Trophoblast cell (in vitro differentiated cells and primary cell): Measurements from ENCODE around the gene PARP1.

Experiments used
- DNase-seq, 2 donors: peaks; one replicate each; pipeline ENCODE4 v3.0.0-alpha.2; 2016
- H2AFZ ChIP-seq: 2 replicates; pipeline ENCODE4 v1.6.1; 2013; ENCODE audit warnings: low read length, moderate library complexity, mild to moderate bottlenecking; ENCODE audit not compliant: insufficient read depth, poor library complexity
- H2AK5ac ChIP-seq: 2 replicates; pipeline ENCODE4 v1.6.1; 2013; ENCODE audit warnings: mild to moderate bottlenecking, low read length
- H2BK120ac ChIP-seq: 2 replicates; pipeline ENCODE4 v1.6.1; 2013; ENCODE audit warnings: low read length, mild to moderate bottlenecking, moderate library complexity; ENCODE audit not compliant: insufficient read depth, poor library complexity
- H2BK12ac ChIP-seq: 2 replicates; pipeline ENCODE4 v1.6.1; 2013; ENCODE audit warnings: mild to moderate bottlenecking, low read length, moderate library complexity
- H2BK5ac ChIP-seq: 2 replicates; pipeline ENCODE4 v1.6.1; 2013; ENCODE audit warnings: low read length, low read depth, moderate library complexity, mild to moderate bottlenecking; ENCODE audit not compliant: poor library complexity
- H3K14ac ChIP-seq: 2 replicates; pipeline ENCODE4 v1.6.1; 2013; ENCODE audit warnings: mild to moderate bottlenecking, low read length
- H3K18ac ChIP-seq: 2 replicates; pipeline ENCODE4 v1.6.1; 2013; ENCODE audit warnings: mild to moderate bottlenecking, low read length
- H3K23ac ChIP-seq: 2 replicates; pipeline ENCODE4 v1.6.1; 2013; ENCODE audit warnings: low read length
- H3K27ac ChIP-seq: 2 replicates; pipeline ENCODE4 v1.5.1; 2013; ENCODE audit warnings: low read depth, mild to moderate bottlenecking, inconsistent platforms, low read length, moderate library complexity
- H3K27me3 ChIP-seq: 2 replicates; pipeline ENCODE4 v1.6.1; 2013; ENCODE audit warnings: inconsistent platforms, mild to moderate bottlenecking, low read length, moderate library complexity; ENCODE audit not compliant: insufficient read depth
- H3K36me3 ChIP-seq, 2 experiments: 1 replicate in 1 of 2; 2 replicates in 1 of 2; pipeline ENCODE4 v1.6.1; 2013; ENCODE audit warnings: low read length in 2 of 2, mild to moderate bottlenecking in 2 of 2, moderate library complexity in 1 of 2; ENCODE audit not compliant: insufficient read depth in 2 of 2, control insufficient read depth in 1 of 2
- H3K4ac ChIP-seq: 2 replicates; pipeline ENCODE4 v1.6.1; 2013; ENCODE audit warnings: low read depth, mild to moderate bottlenecking, low read length, moderate library complexity
- H3K4me1 ChIP-seq, 2 experiments: 1 replicate in 1 of 2; 2 replicates in 1 of 2; pipeline ENCODE4 v1.6.1; 2013; ENCODE audit warnings: low read length in 2 of 2, mild to moderate bottlenecking in 2 of 2, moderate library complexity in 1 of 2; ENCODE audit not compliant: insufficient read depth in 2 of 2, control insufficient read depth in 1 of 2
- H3K4me2 ChIP-seq: 2 replicates; pipeline ENCODE4 v1.6.1; 2013; ENCODE audit warnings: inconsistent platforms, mild to moderate bottlenecking, low read length, moderate library complexity
- H3K4me3 ChIP-seq: 2 replicates; pipeline ENCODE4 v1.5.1; 2013; ENCODE audit warnings: mild to moderate bottlenecking, low read depth, low read length, inconsistent platforms
- H3K79me1 ChIP-seq: one replicate; pipeline ENCODE4 v1.6.1; 2013; ENCODE audit warnings: low read length
- H3K79me2 ChIP-seq: 2 replicates; pipeline ENCODE4 v1.6.1; 2013; ENCODE audit warnings: low read length, mild to moderate bottlenecking; ENCODE audit not compliant: control insufficient read depth, insufficient read depth, poor library complexity
- H3K9ac ChIP-seq: 2 replicates; pipeline ENCODE4 v1.6.1; 2013; ENCODE audit warnings: mild to moderate bottlenecking, low read length
- H3K9me3 ChIP-seq: 2 replicates; pipeline ENCODE4 v1.6.1; 2013; ENCODE audit warnings: low read depth, mild to moderate bottlenecking, control low read depth, inconsistent platforms, low read length; ENCODE audit not compliant: insufficient read depth
- H4K12ac ChIP-seq: 2 replicates; pipeline ENCODE4 v1.6.1; 2013; ENCODE audit warnings: low read depth, mild to moderate bottlenecking, low read length, moderate library complexity
- H4K8ac ChIP-seq: 2 replicates; pipeline ENCODE4 v1.6.1; 2013; ENCODE audit warnings: low read depth, mild to moderate bottlenecking, low read length, moderate library complexity
- H4K91ac ChIP-seq: one replicate; pipeline ENCODE4 v1.6.1; 2013; ENCODE audit warnings: low read depth, mild to moderate bottlenecking, low read length, moderate library complexity
- WGBS: extraction: QIAGEN DNeasy Blood & Tissue Kit; methylation state at CpG from one replicate; pipeline ENCODE4 v1.1.7; 2013; ENCODE audit warnings: missing lambda C conversion rate; ENCODE audit not compliant: insufficient read length, insufficient coverage; ENCODE audit errors: extremely low coverage; 5-methylcytosine and 5-hydroxymethylcytosine counted together

PARP1 gene

GRCh38 chr1:226453015-226453704 lies 45.3 kb upstream of the PARP1 start:
- Histone ChIP-seq H3K14ac (no peak overlapping the region), H2BK120ac (no peak overlapping the region), H2BK12ac (no peak overlapping the region), H3K9ac (no peak overlapping the region), H2AK5ac (no peak overlapping the region), H3K36me3 (no peaks in the 10 kb centered on the region), H4K8ac (no peak overlapping the region), H2AFZ (no peak overlapping the region), H3K23ac (no peak overlapping the region), H3K4me2 (no peak overlapping the region), H3K27ac (no peak overlapping the region), H3K79me2 (no peaks in the 10 kb centered on the region), H3K4me1 (no peaks in the 10 kb centered on the region), H4K91ac (no peak overlapping the region), H3K79me1 (no peaks in the 10 kb centered on the region), H3K18ac (no peak overlapping the region), H3K27me3 (no peaks in the 10 kb centered on the region), H3K4ac (no peak overlapping the region), H2BK5ac (no peak overlapping the region), H4K12ac (no peak overlapping the region), H3K9me3 (no peaks in the 10 kb centered on the region), H3K4me3 (no peak overlapping the region)
- WGBS = 100% methylated on average over 1 of the region's 7 CpGs
- DNase-seq = no peak

- no peak overlapping the region for H4K8ac ChIP-seq
- H3K36me3 ChIP-seq = no peaks in the 10 kb centered on the region
- no peak overlapping the region for H4K12ac ChIP-seq
These were observed 42.8 kb upstream of the PARP1 start for GRCh38 chr1:226450688-226451087.

GRCh38 chr1:226449823-226450222 lies 41.9 kb upstream of the PARP1 start:
- no CpG with 5 or more reads among the region's 5 CpGs for WGBS

More at GRCh38 chr1:226450688-226451087, 42.8 kb upstream of the PARP1 start:
- Histone ChIP-seq H3K79me2 (no peaks in the 10 kb centered on the region), H3K14ac (no peak overlapping the region), H2BK120ac (no peak overlapping the region), H3K4me3 (no peak overlapping the region), H3K9ac (no peak overlapping the region), H2AFZ (no peak overlapping the region), H3K4me2 (no peak overlapping the region), H2BK12ac (no peak overlapping the region), H3K27me3 (no peaks in the 10 kb centered on the region), H3K4ac (no peak overlapping the region), H4K91ac (no peak overlapping the region), H2BK5ac (no peak overlapping the region), H3K9me3 (no peaks in the 10 kb centered on the region), H3K4me1 (no peaks in the 10 kb centered on the region), H3K23ac (no peak overlapping the region), H3K79me1 (no peaks in the 10 kb centered on the region), H3K27ac (no peak overlapping the region), H2AK5ac (no peak overlapping the region), H3K18ac (no peak overlapping the region)
- no peak for DNase-seq
- WGBS = no CpG with 5 or more reads among the region's 2 CpGs

GRCh38 chr1:226447932-226448665 lies 40.2 kb upstream of the PARP1 start:
- H3K4ac ChIP-seq = no peak overlapping the region
- no peak overlapping the region for H3K23ac ChIP-seq
- H3K79me2 ChIP-seq = no peaks in the 10 kb centered on the region
- no peak overlapping the region for H4K91ac ChIP-seq
- H3K9me3 ChIP-seq = no peaks in the 10 kb centered on the region
- WGBS = no CpG with 5 or more reads among the region's 4 CpGs
- H3K36me3 ChIP-seq = no peaks in the 10 kb centered on the region
- H2BK120ac ChIP-seq = no peak overlapping the region
- H4K12ac ChIP-seq = no peak overlapping the region
- H2AK5ac ChIP-seq = no peak overlapping the region
- H3K14ac ChIP-seq = no peak overlapping the region
- H3K4me3 ChIP-seq = no peak overlapping the region
- H2BK12ac ChIP-seq = no peak overlapping the region
- no peak overlapping the region for H3K18ac ChIP-seq
- no peak overlapping the region for H3K9ac ChIP-seq
- H4K8ac ChIP-seq = no peak overlapping the region
- no peak overlapping the region for H2AFZ ChIP-seq
- H3K4me2 ChIP-seq = no peak overlapping the region
- no peak overlapping the region for H2BK5ac ChIP-seq
- no peaks in the 10 kb centered on the region for H3K4me1 ChIP-seq
- H3K27me3 ChIP-seq = no peaks in the 10 kb centered on the region
- DNase-seq = peak; percentile 54 to 62
- no peaks in the 10 kb centered on the region for H3K79me1 ChIP-seq
- H3K27ac ChIP-seq = no peak overlapping the region

More at GRCh38 chr1:226449823-226450222, 41.9 kb upstream of the PARP1 start:
- Histone ChIP-seq H3K14ac (no peak overlapping the region), H4K12ac (no peak overlapping the region), H3K4me3 (no peak overlapping the region), H3K9me3 (no peaks in the 10 kb centered on the region), H2AFZ (no peak overlapping the region), H3K4me1 (no peaks in the 10 kb centered on the region), H2BK120ac (no peak overlapping the region), H2AK5ac (no peak overlapping the region), H3K36me3 (no peaks in the 10 kb centered on the region), H3K27ac (no peak overlapping the region), H2BK12ac (no peak overlapping the region), H2BK5ac (no peak overlapping the region), H3K27me3 (no peaks in the 10 kb centered on the region), H3K9ac (no peak overlapping the region), H4K8ac (no peak overlapping the region), H3K4me2 (no peak overlapping the region), H3K79me1 (no peaks in the 10 kb centered on the region), H3K4ac (no peak overlapping the region), H4K91ac (no peak overlapping the region), H3K18ac (no peak overlapping the region), H3K23ac (no peak overlapping the region), H3K79me2 (no peaks in the 10 kb centered on the region)
- no peak for DNase-seq
